GM19240 (cell line): ENCODE results near the gene USF3.

Source experiments
- DNase-seq: peaks from one replicate; pipeline ENCODE4 v3.0.0; 2011; ENCODE audit warnings: low spot score; ENCODE audit not compliant: insufficient read length

The USF3 gene

GRCh38 chr3:113698956-113699355 lies 2.5 kb upstream of the USF3 start:
- no peak for DNase-seq

- DNase-seq: no peak
Measured at GRCh38 chr3:113698213-113698742, 1.8 kb upstream of the USF3 start.

GRCh38 chr3:113697500-113698090 lies 1.2 kb upstream of the USF3 start:
- DNase-seq: no peak

GRCh38 chr3:113696658-113697499 lies 437 bp upstream of the USF3 start:
- DNase-seq: peak; percentile 97

GRCh38 chr3:113695431-113695785 lies 1.0 kb downstream of the USF3 start:
- no peak for DNase-seq

GRCh38 chr3:113690482-113690881 lies 6.0 kb downstream of the USF3 start:
- DNase-seq: no peak

- DNase-seq: no peak
Measured at GRCh38 chr3:113685956-113686721, 10.3 kb downstream of the USF3 start.

- no peak for DNase-seq
Measured at GRCh38 chr3:113685124-113685523, 11.3 kb downstream of the USF3 start.

- DNase-seq: no peak
Measured at GRCh38 chr3:113684271-113684819, 12.1 kb downstream of the USF3 start.

- DNase-seq: no peak
Measured at GRCh38 chr3:113678773-113679172, 17.7 kb downstream of the USF3 start.

GRCh38 chr3:113677737-113678136 lies 18.7 kb downstream of the USF3 start:
- DNase-seq: no peak

GRCh38 chr3:113676261-113676660 lies 20.2 kb downstream of the USF3 start:
- no peak for DNase-seq

- no peak for DNase-seq
Measured at GRCh38 chr3:113673593-113673992, 22.8 kb downstream of the USF3 start.

- DNase-seq: no peak
Measured at GRCh38 chr3:113668015-113668414, 28.4 kb downstream of the USF3 start.

GRCh38 chr3:113664523-113665094 lies 31.8 kb downstream of the USF3 start:
- DNase-seq: no peak

GRCh38 chr3:113663761-113664160 lies 32.7 kb downstream of the USF3 start:
- DNase-seq: no peak

GRCh38 chr3:113663324-113663750 lies 33.1 kb downstream of the USF3 start:
- no peak for DNase-seq

- no peak for DNase-seq
Measured at GRCh38 chr3:113662824-113663223, 33.6 kb downstream of the USF3 start.

GRCh38 chr3:113660896-113661295 lies 35.5 kb downstream of the USF3 start:
- DNase-seq: no peak

- DNase-seq: no peak
Measured at GRCh38 chr3:113660458-113660857, 36.0 kb downstream of the USF3 start.

- no peak for DNase-seq
Measured at GRCh38 chr3:113659996-113660395, 36.4 kb downstream of the USF3 start.
